K562 (cell line): ENCODE measurements around the gene EEF2K. TPM values are rescaled to one million over a fixed set of nuclear protein-coding genes. Genes with fewer than 3 reads are reported as not detected.

ENCODE experiments used
- ARID3B ChIP-seq: fragments of 250-450 bp; sonication (Bioruptor Pico); IDR thresholded peaks from 2 replicates; pipeline ENCODE4 v1.4.0; 2020; ENCODE audit warnings: borderline replicate concordance
- CEBPG ChIP-seq, 3 experiments: fragments of 200-800 bp in 1 of 3; sonication (Bioruptor generic) in 1 of 3; sonication (generic) in 1 of 3; formaldehyde crosslinking in 1 of 3; IDR thresholded peaks in 2 of 3; conservative IDR thresholded peaks in 1 of 3; 2 replicates each; pipeline versions ENCODE4 v1.6.1 to v1.8.0; 2016 to 2022; ENCODE audit warnings: missing compliant biosample characterization in 2 of 3, missing genetic modification characterization in 2 of 3, mild to moderate bottlenecking in 1 of 3, missing genetic modification reagents in 1 of 3
- HDAC6 ChIP-seq: IDR thresholded peaks from 2 replicates; pipeline ENCODE4 v1.6.1; 2012; ENCODE audit warnings: low read depth, mild to moderate bottlenecking, control low read depth, inconsistent platforms, low read length, moderate library complexity
- NFE2L1 ChIP-seq: fragments of 450-650 bp; IDR thresholded peaks from 2 replicates; pipeline ENCODE4 v1.6.1; 2016; ENCODE audit warnings: missing genetic modification characterization, low read depth, mild to moderate bottlenecking, missing compliant biosample characterization, moderate library complexity, borderline replicate concordance
- ZBTB40 ChIP-seq, 2 experiments: fragments of 450-650 bp in 1 of 2; sonication (generic) in 1 of 2; formaldehyde crosslinking in 1 of 2; IDR thresholded peaks; 2 replicates each; pipeline versions ENCODE4 v1.7.1 to v1.9.0; 2016 to 2022; ENCODE audit warnings: inconsistent platforms in 1 of 2, mild to moderate bottlenecking in 1 of 2, missing genetic modification reagents in 1 of 2
- polyA plus RNA-seq, 8 experiments: library from polyadenylated mRNA; depleted of rRNA in 4 of 8; stranded (reverse) in 5 of 8; unstranded in 3 of 8; fragments of >200 nt; fragmentation: Nextera tagmentation in 2 of 8; fragmentation: Illumina TruSeq in 1 of 8; extraction: Ambion mirVana in 2 of 8; extraction: Trizol in 1 of 8; gene quantifications; 2 replicates each; pipeline versions ENCODE4 v1.2.1 to v1.2.3, GENCODE V29; 2011 to 2014; ENCODE audit warnings: inconsistent platforms in 1 of 8, missing spikeins in 1 of 8
- total RNA-seq, 7 experiments: library from RNA; depleted of rRNA in 6 of 7; stranded (reverse); fragments of >200 nt in 6 of 7; fragmentation: Illumina TruSeq in 2 of 7; extraction: Trizol in 2 of 7; gene quantifications; 2 replicates each; pipeline versions ENCODE4 v1.2.1 to v1.2.3, GENCODE V29; 2011 to 2021; ENCODE audit warnings: low replicate concordance in 1 of 7

The EEF2K gene
- total and polyA plus RNA-seq, 9 of the 15 experiments (the other 6 are each of a cell fraction or from before 2014, with no cell fraction given), result 3.0 to 35.2 (median 12.2) TPM

GRCh38 chr16:22284637-22285036, 78.6 kb downstream of the EEF2K start (continued):
- TF ChIP-seq HDAC6 (no peak), NFE2L1 (tag) (no peak), ZBTB40 (IDR thresholded peaks at IDR 0.05) (no peak), ZBTB40 (CRISPR knock-in tag; IDR thresholded peaks at IDR 0.05) (no peak), CEBPG (CRISPR knock-in tag; IDR thresholded peaks at IDR 0.05) (peak; percentile 18; the same call in 1 of the 2 replicates), CEBPG (tag; conservative IDR thresholded peaks at IDR 0.05 in 1 of 2, IDR thresholded peaks at IDR 0.05 in 1 of 2) (peak; percentile 40 to 58; a peak in 3 of 4 replicates), ARID3B (no peak)
